Mucosa of descending colon (tissue), 3 donors: ENCODE data around the gene ZEB2. TPM values are rescaled to one million over a fixed set of nuclear protein-coding genes. Genes with fewer than 3 reads are reported as not detected.

Experiments used
- ATAC-seq: fragments of 200-7000 bp; cut with Tn5 transposase; one replicate; pipeline ENCODE4 v1.9.1; 2020; ENCODE audit warnings: mild to moderate bottlenecking, moderate library complexity
- DNase-seq, 3 donors: peaks; one replicate each; pipeline ENCODE4 v3.0.0-alpha.2; 2020
- H3K36me3 ChIP-seq: fragments of 200-600 bp; one replicate; pipeline ENCODE4 v1.8.0; 2021; ENCODE audit warnings: low read depth, mild to moderate bottlenecking
- H3K4me1 ChIP-seq: fragments of 200-600 bp; one replicate; pipeline ENCODE4 v1.8.0; 2021; ENCODE audit warnings: low read depth, mild to moderate bottlenecking
- H3K4me3 ChIP-seq: fragments of 200-600 bp; one replicate; pipeline ENCODE4 v1.8.0; 2021; ENCODE audit warnings: mild to moderate bottlenecking
- H3K9me3 ChIP-seq: fragments of 200-600 bp; one replicate; pipeline ENCODE4 v1.8.0; 2021; ENCODE audit warnings: mild to moderate bottlenecking
- CTCF ChIP-seq: fragments of 200-600 bp; IDR thresholded peaks from one replicate; pipeline ENCODE4 v1.8.0; 2022; ENCODE audit warnings: antibody characterized with exemption, mild to moderate bottlenecking
- intact Hi-C, 2 donors: fragments of 100-400 bp; cut with DNase I in 1 of 2; cut with micrococcal nuclease in 1 of 2; formaldehyde crosslinking; loops; one replicate each; pipeline versions ENCODE4 v1.11.0 to v1.11.1; 2022; cut with DNase I, micrococcal nuclease
- total RNA-seq, 3 donors: library from RNA; stranded (reverse); fragmentation: NEBNext Ultra II Directional in 2 of 3; extraction: Animal tissue kit (Norgen Biotek cat#: 25700) in 2 of 3; gene quantifications; one replicate each; pipeline versions ENCODE4 v1.2.1 to v1.2.4, GENCODE V29; 2021 to 2023
- donor health status: DM: no; HTN: no; CAD: no; lungs with moderate emphysema.
- donor health status: DM: no; HTN: no; CAD: no.
- donor health status: DM: no; HTN: yes; CAD: no.

ZEB2 gene
- total RNA-seq, 3 donors from 2014 or later = 19.0 to 80.1 (median 48.6) TPM

GRCh38 chr2:144515696-144516410 lies 4.1 kb downstream of the ZEB2 start:
- Histone ChIP-seq H3K4me3 (peak overlapping the region; percentile 26), H3K9me3 (no peaks in the 10 kb centered on the region), H3K4me1 (no peaks in the 10 kb centered on the region), H3K36me3 (no peaks in the 10 kb centered on the region)
- peak; percentile 43 to 54 (median 50) for DNase-seq
- ATAC-seq = peak; percentile 14
- no peak for TF ChIP-seq CTCF
- intact Hi-C loops = no loop called here

GRCh38 chr2:144515099-144515695 lies 4.7 kb downstream of the ZEB2 start:
- no peak for DNase-seq
- TF ChIP-seq CTCF = no peak
- Histone ChIP-seq H3K36me3 (no peaks in the 10 kb centered on the region), H3K9me3 (no peaks in the 10 kb centered on the region), H3K4me3 (peak overlapping the region; percentile 26), H3K4me1 (no peaks in the 10 kb centered on the region)
- intact Hi-C loops = no loop called here
- ATAC-seq = no peak

- intact Hi-C loops = no loop called here
- no peak for TF ChIP-seq CTCF
- no peaks in the 10 kb centered on the region for H3K4me1 ChIP-seq
- H3K36me3 ChIP-seq = no peaks in the 10 kb centered on the region
- ATAC-seq (no peak), DNase-seq (no peak)
- H3K9me3 ChIP-seq = no peaks in the 10 kb centered on the region
- H3K4me3 ChIP-seq = no peak overlapping the region
Measured at GRCh38 chr2:144514616-144515091, 5.3 kb downstream of the ZEB2 start.

GRCh38 chr2:144513388-144514101 lies 6.4 kb downstream of the ZEB2 start:
- no peak overlapping the region for H3K4me3 ChIP-seq
- intact Hi-C loops = no loop called here
- no peak for ATAC-seq
- no peak for DNase-seq
- no peaks in the 10 kb centered on the region for H3K36me3 ChIP-seq
- no peaks in the 10 kb centered on the region for H3K4me1 ChIP-seq
- no peak for TF ChIP-seq CTCF
- no peaks in the 10 kb centered on the region for H3K9me3 ChIP-seq

GRCh38 chr2:144512891-144513351 lies 7.0 kb downstream of the ZEB2 start:
- intact Hi-C loops = no loop called here
- no peak for TF ChIP-seq CTCF
- H3K36me3 ChIP-seq = no peaks in the 10 kb centered on the region
- no peak overlapping the region for H3K4me3 ChIP-seq
- no peak for ATAC-seq
- no peaks in the 10 kb centered on the region for H3K4me1 ChIP-seq
- H3K9me3 ChIP-seq = no peaks in the 10 kb centered on the region
- no peak for DNase-seq
